AG04449 (cell line): ENCODE data around the gene OGFR.

ENCODE experiments used
- CTCF ChIA-PET: fragments of 350-600 bp; formaldehyde crosslinking; extraction: SDS; loops from one replicate; lab custom pipeline; 2021; ENCODE audit warnings: antibody characterized with exemption; lab: Yijun Ruan, JAX
- POLR2A ChIA-PET: fragments of 400-600, 350-600 bp; formaldehyde crosslinking; extraction: SDS; loops from one replicate; lab custom pipeline; 2020; ENCODE audit warnings: antibody characterized with exemption, inconsistent platforms; lab: Yijun Ruan, JAX
- DNase-seq: peaks from one replicate; pipeline ENCODE4 v3.0.0-alpha.2; 2010; ENCODE audit warnings: low read depth, low spot score
- H3K4me3 ChIP-seq: 2 replicates; pipeline ENCODE4 v1.5.1; 2011; ENCODE audit warnings: low read depth, mild to moderate bottlenecking, control low read depth, low read length
- CTCF ChIP-seq: IDR thresholded peaks from one replicate; pipeline ENCODE4 v1.5.1; 2011; ENCODE audit warnings: mild to moderate bottlenecking, moderate library complexity, low read length, control low read depth, inconsistent platforms; ENCODE audit not compliant: insufficient read depth; ENCODE audit errors: missing control alignments

The OGFR gene

GRCh38 chr20:62760471-62760855 is 44.2 kb upstream of the OGFR start:
- POLR2A ChIA-PET: no interaction called here
- H3K4me3 ChIP-seq: no peak overlapping the region
- DNase-seq: no peak
- TF ChIP-seq CTCF: no peak
- CTCF ChIA-PET: no interaction called here

GRCh38 chr20:62760856-62761758 is 43.5 kb upstream of the OGFR start:
- DNase-seq: no peak
- POLR2A ChIA-PET: no interaction called here
- TF ChIP-seq CTCF: no peak
- CTCF ChIA-PET: interaction anchor here (1.0 kb wide), 1 partner anchor 21 kb away, joined by 3 read pairs; no protein-coding TSS in a partner anchor
- no peak overlapping the region for H3K4me3 ChIP-seq

- no peak for TF ChIP-seq CTCF
- DNase-seq: no peak
- POLR2A ChIA-PET: no interaction called here
- CTCF ChIA-PET: interaction anchor here (1.0 kb wide), 1 partner anchor 22 kb away, joined by 3 read pairs; no protein-coding TSS in a partner anchor
- H3K4me3 ChIP-seq: no peak overlapping the region
Measured at GRCh38 chr20:62761759-62762131, 42.9 kb upstream of the OGFR start.

- H3K4me3 ChIP-seq: no peak overlapping the region
- no peak for TF ChIP-seq CTCF
- DNase-seq: no peak
- ChIA-PET POLR2A (no interaction called here), CTCF (interaction anchor here (1.0 kb wide), 1 partner anchor 23 kb away, joined by 3 read pairs; no protein-coding TSS in a partner anchor)
Measured at GRCh38 chr20:62762376-62762775, 42.3 kb upstream of the OGFR start.

- ChIA-PET CTCF (interaction anchor here (1.1 kb wide), 1 partner anchor 9 kb away, joined by 3 read pairs; no protein-coding TSS in a partner anchor), POLR2A (no interaction called here)
- DNase-seq: no peak
- no peak overlapping the region for H3K4me3 ChIP-seq
- TF ChIP-seq CTCF: no peak
Measured at GRCh38 chr20:62762801-62763368, 41.8 kb upstream of the OGFR start.

- CTCF ChIA-PET: interaction anchor here (1.1 kb wide), 1 partner anchor 10 kb away, joined by 3 read pairs; no protein-coding TSS in a partner anchor
- H3K4me3 ChIP-seq: no peak overlapping the region
- POLR2A ChIA-PET: no interaction called here
- TF ChIP-seq CTCF: no peak
- DNase-seq: no peak
Measured at GRCh38 chr20:62763404-62763803, 41.2 kb upstream of the OGFR start.
